HG03196 (cell line): ENCODE results near the gene EPB41L4B.

Experiments used
- ATAC-seq: cut with Tn5 transposase; IDR thresholded peaks from one replicate; pipeline ENCODE4 v1.9.1; 2021; ENCODE audit not compliant: unreplicated experiment

The EPB41L4B gene

DNA sequence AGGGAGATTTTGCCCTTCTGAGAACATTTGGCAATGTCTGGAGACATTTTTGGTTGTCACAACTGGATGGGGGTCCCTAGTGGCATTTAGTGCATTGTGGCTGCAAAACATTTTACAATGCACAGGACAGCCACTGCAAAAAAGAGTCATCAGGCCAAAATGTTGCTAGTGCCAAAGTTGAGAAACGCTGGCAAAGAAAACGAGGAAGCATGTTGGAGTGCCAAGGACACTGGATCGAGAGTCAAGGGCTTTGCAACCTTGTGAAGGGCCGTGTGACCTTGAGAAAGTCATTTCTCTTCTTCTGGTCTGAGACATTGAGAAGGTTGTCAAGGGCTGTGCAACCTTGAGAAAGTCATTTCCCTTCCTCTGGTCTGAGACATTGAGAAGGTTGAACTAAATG, 108.1 kb downstream of the EPB41L4B start:
- no peak for ATAC-seq

GRCh38 chr9:109206670-109207069, 114.2 kb downstream of the EPB41L4B start:
- no peak for ATAC-seq

- ATAC-seq, result no peak
Observed at GRCh38 chr9:109205526-109205925, 115.3 kb downstream of the EPB41L4B start.

- ATAC-seq, result no peak
Observed at GRCh38 chr9:109203761-109204360, 117.0 kb downstream of the EPB41L4B start.

- ATAC-seq, result no peak
Observed at GRCh38 chr9:109199676-109200075, 121.2 kb downstream of the EPB41L4B start.

DNA sequence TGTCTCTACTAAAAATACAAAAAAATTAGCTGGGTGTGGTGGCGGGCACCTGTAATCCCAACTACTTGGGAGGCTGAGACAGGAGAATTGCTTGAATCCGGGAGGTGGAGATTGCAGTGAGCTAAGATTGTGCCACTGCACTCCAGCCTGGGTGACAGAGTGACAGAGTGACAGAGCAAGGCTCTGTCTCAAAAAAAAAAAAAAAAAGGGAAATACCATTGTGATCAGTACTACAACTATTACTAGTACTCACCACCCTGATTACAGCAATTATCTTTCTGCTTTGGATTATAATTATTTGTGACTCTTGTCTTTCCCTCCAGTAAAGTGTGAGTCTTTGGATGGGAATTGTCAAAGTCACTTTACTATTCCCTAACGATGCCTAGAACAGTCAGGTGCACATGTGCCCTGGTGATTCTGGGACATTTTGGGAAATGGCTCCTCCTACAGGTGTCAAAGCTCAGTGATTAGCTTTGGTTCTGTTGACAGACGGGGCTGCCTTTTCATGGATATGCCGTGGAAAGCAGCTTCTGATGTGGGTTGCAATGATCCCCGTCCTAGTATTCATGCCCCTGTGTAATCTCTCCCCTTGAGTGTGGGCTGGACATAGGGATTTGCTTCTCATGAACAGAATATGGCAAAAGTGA, 122.0 kb downstream of the EPB41L4B start:
- no peak for ATAC-seq

DNA sequence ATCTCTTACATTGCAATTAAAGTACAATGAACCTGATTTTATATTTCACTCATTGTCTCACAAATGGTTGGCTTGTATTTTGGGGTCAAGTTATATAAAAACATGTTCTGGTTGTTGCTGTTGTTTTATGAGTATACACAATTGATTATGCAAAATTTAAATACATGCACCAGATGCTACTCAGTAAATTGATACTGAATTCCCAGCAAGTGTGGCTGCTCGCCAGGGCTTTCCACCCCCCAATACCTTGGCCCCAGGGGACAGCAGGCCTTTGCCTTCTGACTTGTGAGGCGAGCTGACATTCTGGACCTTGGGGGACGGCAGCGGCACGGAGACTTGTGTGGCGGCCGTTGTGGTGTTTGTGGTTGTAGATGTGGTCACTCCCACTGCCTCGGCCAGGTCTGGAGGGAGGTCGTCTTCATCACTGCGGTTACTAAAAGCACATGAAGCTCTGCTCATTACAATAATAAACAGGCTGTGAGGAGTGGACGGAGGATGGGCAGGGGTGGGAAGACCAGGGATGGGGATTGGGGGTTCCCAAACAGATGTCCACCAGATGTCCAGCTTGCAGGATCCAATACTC, 126.8 kb downstream of the EPB41L4B start:
- no peak for ATAC-seq

DNA sequence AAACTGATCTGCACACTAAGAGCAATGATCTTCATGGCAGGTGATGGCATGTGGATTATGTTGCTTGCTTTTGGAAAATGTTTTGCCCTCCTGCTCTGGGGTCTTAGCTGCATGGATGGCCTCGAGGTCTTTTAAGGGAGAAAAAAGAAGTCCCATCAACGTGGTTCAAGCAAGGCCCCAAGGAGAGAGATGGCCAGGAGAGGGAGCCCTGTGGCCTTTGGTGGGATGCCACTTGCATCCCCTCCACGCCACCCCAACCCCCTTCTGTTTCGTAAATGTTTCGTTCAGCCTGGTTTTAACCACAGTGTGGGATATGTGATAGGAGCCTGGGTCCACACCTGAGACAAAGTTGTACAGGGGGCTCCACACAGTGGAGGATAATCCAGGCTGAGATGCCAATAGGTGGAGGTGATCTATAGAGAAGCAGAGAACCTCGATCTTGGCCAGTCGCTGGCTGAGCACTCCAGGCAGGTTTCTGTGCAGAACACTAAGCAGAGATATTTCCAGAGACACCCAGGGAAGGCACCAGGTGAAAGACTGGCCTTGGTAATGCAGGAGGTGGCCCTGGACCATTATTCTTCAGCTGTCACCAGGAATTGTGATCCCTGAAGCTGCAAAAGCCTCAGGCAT, 128.0 kb downstream of the EPB41L4B start:
- no peak for ATAC-seq

DNA sequence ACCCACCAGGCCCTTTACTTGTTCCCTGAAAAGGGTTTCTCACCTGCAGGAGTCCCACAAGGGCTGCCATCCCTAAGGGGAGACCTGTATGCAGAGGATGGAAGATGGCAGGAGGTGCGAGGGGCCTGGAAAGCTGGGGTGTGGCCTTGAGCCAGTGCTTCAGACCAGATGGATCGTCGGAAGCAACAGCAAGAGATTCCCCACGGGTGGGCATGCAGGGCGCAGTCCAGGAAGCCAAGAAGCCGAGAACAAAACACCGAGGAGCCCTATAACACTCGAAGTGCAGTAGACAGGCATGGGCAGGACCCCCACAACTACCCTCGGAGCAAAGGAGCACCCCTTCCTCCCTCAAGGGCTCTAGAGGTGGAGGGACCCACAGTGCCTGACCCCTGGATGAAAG, 129.1 kb downstream of the EPB41L4B start:
- no peak for ATAC-seq

DNA sequence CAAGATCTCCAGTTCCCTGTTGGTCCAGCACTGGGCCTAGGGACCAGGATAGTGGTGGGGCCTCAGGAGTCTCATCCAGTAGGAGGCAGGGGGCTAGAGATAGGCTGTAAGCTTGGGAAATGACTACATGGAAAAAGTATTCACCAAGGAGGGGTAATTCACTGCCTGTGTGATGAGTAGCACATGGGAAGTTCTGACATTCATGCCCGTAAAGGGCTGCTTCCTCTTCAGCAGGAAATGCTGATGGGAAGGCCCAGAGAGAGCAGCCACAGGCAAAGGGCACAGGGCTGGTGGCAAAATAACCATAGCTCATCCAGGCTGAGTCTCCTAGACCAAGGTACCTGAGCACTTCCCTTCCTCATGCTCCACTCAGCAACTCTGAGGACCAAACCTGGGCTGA, 130.7 kb downstream of the EPB41L4B start:
- no peak for ATAC-seq

DNA sequence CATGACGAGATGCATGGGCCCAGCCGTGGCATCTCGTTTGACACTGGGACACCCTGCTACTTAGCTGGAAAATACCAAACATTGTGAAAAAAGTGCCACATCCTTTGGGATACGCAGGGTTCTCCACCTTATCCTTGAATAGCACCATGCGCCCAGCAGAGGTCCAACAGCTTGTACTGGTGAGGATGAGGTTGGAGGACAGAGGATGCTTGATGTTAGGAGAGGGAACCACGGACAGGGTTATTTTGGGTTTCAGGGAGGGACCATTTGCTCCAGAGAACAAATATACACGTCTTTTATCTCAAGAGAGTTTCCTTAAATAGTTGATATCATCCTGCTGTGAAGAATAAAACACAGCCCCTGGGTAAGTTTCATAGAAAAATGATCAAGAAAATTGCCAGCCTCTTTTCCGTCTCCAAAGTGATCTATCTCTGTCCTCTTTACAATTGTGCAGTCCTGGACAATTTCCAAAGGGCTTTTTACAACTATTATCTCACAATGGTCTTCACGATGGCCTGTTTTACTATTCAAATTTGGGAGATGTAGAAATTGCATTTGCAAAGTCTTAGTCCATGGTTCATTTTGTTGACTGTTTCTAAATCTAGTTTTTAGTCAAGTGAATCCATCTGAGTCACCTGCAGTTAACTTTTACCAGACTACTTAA, 133.9 kb downstream of the EPB41L4B start:
- no peak for ATAC-seq

DNA sequence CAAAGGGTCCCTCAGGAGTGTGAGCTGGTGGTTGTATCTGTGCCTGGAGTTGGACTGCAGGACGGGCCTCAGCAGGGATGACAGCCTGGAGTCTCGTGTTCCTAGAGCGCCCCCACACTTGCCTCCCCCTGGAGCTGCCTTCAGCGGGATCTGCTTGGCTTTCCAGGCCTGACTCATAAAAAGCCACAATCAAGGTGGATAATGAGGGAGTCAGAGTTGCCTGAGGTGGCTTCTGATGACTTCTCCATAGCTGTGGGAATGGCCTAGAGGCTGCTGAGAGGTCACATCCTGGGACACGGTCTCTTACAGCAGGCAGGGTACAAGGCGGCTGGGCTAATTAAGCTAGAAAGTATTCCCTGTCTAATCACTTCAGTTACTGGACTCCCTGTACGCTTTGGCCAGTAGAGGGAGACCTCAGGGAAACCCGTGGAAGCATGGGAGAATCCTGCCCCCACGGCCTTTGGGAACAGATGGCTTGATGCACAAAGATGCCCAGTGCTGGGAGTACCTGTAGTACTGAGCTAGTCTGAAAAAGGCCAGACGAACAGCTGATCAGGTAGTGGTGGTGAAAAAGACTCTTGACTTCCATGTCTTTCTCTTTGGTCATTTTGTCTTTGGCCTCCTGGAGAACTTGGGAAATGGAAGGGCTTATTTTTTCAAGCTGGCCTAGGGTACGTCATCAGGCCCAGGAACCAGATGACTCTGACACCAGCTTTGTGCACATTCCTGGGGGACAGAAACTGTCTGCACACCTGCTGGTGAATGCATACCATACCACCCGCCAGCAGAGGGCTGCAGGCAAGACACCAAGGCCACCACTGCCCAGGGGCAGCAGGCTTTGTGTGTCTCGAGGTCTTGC, 137.7 kb downstream of the EPB41L4B start:
- no peak for ATAC-seq

GRCh38 chr9:109182550-109182939, 138.3 kb downstream of the EPB41L4B start:
- ATAC-seq, result no peak

GRCh38 chr9:109181284-109181683, 139.6 kb downstream of the EPB41L4B start:
- no peak for ATAC-seq

DNA sequence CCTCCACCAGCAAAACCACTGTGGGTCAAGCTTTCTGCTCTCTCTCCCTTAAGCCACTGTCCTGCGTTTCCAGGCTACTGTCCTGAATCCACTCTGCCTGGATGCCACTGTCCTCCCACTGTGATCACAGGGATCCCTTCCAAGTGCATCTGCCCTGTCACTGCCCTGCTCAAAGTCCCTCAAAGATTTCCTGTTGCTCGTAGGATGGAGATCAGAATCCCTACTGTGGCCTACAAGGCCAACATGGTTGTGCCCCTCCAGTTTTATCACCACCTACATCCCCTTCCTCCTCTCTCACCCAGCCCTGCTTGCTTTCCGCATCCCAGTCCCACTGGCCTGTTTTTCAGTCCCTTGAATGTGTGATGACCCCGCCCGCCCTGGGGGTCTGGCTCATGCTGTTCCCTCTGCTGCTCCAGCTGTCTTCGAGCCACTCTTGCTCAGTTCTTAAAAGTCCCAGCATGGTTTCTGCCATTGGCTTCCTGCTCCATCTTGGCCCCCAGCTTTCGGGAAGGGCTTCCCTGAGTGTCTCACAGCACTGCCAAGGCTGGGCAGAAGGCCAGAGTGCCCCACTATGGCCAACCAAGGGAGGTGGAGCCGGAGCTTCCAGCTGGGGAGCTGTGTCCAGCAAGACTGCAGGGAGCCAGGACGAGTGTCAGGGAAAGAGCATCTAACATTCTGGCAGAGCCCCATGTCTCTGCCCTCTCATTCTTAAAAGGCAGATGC, 140.9 kb downstream of the EPB41L4B start:
- ATAC-seq, result no peak

- ATAC-seq, result no peak
Observed at GRCh38 chr9:109176963-109177362, 143.9 kb downstream of the EPB41L4B start.

DNA sequence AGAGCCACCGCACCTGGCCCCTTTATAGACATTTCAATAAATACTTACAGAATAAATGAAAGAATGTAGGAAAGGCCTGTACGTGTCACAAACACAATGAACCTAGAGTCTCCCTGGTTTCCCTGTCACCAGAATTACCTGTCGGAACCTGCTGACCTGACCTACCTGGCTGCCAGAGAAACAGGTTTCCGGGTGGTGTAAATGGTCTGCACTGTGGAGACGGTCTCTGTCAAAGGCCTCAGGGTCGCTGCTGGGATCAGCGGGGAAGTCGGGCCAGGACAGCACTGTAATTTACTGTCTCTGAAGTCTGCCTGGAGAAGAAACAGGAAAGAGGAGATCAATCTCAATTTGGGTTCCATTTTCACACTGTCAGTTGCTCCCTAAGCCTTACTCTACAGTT, 144.5 kb downstream of the EPB41L4B start:
- ATAC-seq, result no peak

DNA sequence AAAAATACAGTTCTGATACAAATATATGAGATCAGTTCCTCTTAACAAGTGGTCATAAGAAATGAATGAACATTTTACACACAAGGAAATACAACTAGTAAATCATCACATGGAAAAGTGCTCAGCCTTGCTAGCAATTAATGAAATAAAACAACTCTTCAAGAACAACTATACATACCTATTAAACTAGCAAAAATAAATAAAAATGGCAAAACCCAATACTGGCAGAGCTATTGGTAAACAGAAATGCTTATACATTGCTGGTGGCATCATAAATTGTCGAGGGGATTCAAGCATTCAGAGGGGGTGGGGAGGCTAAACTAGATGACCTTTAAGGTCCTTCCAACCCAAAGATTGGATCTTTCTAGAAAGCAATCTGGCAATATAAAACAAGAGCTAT, 147.9 kb downstream of the EPB41L4B start:
- ATAC-seq, result no peak

- ATAC-seq, result no peak
Observed at GRCh38 chr9:109171926-109172325, 148.9 kb downstream of the EPB41L4B start.

GRCh38 chr9:109168170-109168569, 152.7 kb downstream of the EPB41L4B start:
- no peak for ATAC-seq
